ENCODE measurements around the gene MICAL3.

The MICAL3 gene

DNA sequence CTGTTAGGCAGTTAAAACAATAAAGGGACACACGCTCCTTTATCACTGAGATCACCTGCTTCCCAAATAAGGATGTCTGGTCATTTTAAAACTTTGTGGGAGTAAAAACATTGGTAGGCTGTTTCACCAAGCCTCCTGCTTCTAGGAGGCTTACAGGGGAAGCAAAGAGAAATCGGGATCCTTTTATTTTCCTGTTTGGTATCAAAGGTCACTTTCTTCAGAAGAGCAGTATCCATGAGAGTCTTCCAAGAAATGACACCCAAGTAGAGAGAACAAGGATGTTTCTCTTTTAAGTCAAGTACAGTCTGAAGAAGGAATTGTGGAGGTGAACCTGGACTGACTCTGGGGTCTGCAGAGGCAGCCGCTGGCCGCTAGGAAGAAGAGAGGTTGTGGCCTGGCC, 213.2 kb downstream of the MICAL3 start:
- no peak for DNase-seq (ENCODE audit: low spot score)

DNA sequence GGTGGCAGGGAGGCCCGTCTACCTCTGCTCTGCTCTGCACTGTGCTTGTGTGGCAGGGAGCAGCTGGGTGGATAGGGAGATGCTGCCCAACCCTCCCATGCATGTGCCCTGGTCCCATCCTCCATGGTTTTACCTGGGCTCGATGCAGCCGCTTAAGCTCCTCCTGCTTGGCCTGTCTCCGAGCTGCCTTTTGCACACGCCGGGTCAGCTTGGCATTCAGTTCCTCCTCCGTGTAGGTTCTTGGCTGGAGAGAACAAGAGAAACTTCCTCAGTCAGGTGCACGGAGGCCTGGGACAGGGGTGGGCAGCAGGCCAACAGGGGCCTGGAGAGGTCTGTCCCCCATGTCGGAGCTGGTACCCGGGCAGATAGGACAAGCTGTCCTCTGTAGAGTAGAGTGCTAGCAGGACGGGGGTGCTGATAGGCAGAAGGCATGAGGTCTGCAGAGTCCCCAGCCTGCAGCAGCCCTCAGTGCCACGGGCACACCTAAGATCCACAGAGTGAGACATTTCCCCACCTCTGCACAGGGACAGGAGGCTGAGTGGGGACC, 213.7 kb downstream of the MICAL3 start:
- DNase-seq (ENCODE audit: low spot score) = no peak

GRCh38 chr22:17808693-17809403, 215.5 kb downstream of the MICAL3 start:
- DNase-seq (ENCODE audit: low spot score) = no peak

DNA sequence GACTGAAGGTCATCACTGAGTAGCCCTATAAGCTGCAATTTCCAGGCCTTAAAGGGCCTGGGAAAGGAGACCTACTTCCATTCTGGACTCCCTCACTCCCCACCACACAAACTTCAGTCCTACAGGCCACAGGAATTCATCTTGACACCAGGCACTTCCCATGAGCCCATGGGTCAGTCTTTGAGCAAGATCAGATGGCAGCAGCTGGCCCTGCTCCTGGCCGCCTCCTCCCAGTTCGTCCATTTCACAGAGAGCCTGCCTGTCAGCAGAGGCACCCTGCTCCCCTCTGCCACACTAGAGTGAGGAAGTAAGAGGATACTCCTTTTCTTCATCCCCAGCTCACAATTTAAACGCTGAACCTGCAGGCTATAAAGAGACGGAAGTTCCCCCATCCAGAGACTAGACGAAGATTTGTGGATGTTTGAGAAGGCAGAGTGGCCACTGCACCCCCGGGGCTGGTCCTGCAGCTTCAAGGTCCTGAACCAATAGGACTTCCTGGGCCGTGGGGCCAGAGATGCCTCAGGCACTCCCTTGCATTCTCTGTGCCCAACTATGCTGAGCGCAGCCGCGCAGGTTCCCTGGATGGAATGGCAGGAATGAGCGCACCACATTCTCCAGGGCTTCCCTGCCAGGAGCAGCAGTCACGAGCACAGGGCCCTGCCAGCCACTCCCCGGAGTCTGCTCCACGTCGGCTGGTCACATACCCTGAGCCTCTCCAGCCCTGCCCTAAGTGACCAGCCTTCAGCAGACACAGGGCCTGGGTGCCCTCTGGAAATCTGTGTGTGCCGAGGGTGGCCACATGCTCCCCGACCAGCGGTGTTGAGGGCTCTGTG, 216.6 kb downstream of the MICAL3 start:
- no peak for DNase-seq (ENCODE audit: low spot score)

DNA sequence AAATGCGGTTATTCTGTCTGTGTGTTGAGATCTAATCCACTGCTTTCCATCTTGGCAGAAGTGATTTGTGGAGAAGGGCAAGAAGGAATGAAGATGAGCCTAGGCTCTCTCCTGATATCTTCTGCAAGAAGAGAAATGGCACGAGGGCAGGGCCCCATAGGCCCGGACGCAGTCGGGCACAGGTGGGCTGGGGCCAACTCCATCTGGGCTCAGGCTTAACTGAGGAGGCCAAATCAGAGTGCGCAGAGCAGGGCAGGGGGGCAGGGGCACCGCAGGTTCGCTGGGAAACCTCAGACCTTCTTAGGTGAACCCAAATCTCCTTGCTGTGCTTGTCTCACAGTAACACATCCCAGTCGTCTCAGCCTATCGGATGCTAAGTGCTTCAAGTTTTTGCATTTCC, 217.3 kb downstream of the MICAL3 start:
- DNase-seq (ENCODE audit: low spot score) = no peak

- DNase-seq (ENCODE audit: low spot score) = no peak
Observed at GRCh38 chr22:17806437-17806836, 217.9 kb downstream of the MICAL3 start.

- DNase-seq (ENCODE audit: low spot score) = no peak
Observed at GRCh38 chr22:17804331-17805080, 219.9 kb downstream of the MICAL3 start.

DNA sequence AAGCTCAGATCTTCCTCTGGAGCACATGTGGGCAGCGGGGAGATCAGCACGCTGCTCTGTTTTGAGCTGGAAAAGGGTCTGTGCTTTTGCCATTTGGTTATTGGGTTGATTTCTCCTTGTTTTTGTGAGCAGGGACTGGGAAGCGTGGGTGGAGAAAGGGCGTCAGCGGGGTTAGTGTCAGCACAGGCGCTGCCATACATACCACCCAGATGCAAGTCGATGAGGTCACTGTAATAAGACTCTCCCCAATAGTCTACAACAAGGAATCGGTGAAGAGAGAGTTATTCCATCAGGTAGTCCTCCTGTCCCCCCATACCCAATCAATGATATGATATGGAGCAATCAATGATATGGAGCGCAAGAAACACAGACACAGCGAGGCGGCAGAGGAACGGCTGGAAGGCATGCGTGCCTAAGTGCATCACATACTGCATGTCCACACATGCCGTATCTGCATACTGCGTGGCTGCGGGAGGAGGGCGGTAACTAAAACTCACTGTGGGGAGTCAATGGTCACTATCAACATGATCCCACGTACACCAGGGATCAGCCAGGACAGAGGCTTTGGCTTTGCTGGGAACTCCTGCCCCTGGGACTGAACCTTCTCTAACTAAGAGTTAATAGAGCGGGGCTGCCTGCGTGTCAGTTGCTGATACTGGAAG, 220.6 kb downstream of the MICAL3 start:
- no peak for DNase-seq (ENCODE audit: low spot score)

DNA sequence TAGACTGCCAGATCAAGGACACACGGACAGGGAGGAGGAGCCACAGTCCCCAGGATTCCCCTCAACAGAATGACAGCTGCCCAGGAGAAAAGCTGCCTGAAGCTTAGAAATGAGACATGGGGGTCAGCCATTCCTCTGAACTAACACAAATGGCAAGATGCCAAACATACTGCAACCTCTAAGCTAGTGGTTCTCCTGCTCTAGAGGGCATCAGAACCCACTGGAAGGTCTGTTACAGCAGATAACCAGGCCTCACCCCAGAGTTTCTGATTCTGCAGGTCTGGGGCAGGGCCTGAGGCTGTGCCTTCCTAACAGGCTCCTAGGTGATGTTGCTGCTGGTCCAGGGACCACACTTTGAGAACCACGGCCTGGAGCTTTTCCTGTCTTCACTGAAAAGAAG, 221.5 kb downstream of the MICAL3 start:
- no peak for DNase-seq (ENCODE audit: low spot score)

DNA sequence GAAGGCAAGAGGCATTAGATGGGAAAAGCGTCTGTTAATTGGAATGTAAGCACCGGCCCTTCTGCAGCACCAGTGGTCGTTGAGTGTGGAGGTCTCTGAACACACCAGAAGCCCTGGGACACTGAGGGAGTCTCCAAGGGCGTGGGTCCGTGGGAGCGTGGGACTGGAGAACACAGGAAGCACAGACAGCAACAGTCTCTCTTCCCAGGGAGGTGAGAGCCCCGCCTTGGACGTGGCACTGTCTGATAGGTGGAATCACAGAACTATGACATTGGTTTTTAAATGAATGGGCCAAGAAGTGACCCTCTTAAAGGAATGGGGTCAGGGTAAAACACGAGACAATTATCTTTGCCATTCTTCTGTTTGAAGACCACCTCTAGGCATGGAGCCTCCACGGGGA, 221.9 kb downstream of the MICAL3 start:
- DNase-seq (ENCODE audit: low spot score) = no peak

DNA sequence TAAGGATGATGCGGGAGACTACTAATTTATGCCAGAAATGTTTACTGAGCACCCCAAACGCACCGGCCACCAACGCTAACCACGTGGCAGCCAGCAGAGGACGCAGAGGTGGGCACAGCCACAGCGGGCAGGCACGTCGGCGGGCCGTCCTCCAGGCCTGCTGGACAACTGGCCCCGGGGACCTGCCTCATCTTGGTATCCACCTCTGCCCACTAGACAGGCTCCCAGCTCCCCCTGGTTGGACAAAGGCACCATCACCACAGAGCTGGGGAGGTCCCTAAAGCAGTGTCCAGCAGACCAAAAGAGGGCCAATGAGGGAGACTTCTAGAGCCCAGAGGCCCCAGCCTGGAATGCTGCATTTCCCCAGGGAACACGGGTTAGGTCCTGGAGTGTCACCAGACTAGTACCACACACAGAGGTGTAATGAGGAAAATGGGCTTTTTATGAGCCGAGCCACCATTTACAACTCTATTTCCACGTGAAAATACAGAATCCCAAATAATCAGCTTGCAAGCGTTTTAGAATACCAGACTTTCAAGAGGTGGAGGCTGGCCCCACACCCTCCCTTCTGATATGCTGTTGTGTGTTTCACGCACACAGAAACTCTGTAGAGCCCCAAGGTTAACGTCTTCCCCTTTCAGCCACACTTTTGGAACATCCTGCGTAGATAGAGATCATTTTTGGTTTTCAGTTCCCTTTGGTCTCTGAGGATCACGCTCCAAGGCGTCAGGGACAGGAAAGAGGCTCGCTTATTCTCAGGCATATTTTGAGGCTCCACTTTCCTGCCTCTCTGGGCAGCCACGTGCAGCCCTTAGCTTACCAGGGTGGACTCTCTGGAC, 226.4 kb downstream of the MICAL3 start:
- no peak for DNase-seq (ENCODE audit: low spot score)

DNA sequence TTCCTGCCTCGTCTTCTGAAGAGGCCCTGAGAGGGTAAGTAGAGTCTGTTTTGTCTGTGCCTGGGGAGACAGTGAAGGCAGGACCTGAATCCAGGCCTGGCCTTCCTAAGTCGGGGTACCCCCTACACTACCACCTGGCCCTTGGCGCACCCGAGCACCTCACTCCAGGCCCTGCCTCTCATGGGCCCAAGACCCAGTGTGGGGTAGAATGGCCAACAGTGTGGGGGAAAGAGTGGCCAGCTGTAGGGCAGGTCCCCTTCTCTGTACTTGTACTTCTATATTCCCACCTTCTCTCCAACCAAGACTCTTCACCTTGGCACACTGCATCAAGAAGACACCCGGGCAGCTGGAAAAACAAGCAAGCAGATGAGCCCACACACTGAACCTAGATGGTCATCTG, 227.7 kb downstream of the MICAL3 start:
- no peak for DNase-seq (ENCODE audit: low spot score)

DNA sequence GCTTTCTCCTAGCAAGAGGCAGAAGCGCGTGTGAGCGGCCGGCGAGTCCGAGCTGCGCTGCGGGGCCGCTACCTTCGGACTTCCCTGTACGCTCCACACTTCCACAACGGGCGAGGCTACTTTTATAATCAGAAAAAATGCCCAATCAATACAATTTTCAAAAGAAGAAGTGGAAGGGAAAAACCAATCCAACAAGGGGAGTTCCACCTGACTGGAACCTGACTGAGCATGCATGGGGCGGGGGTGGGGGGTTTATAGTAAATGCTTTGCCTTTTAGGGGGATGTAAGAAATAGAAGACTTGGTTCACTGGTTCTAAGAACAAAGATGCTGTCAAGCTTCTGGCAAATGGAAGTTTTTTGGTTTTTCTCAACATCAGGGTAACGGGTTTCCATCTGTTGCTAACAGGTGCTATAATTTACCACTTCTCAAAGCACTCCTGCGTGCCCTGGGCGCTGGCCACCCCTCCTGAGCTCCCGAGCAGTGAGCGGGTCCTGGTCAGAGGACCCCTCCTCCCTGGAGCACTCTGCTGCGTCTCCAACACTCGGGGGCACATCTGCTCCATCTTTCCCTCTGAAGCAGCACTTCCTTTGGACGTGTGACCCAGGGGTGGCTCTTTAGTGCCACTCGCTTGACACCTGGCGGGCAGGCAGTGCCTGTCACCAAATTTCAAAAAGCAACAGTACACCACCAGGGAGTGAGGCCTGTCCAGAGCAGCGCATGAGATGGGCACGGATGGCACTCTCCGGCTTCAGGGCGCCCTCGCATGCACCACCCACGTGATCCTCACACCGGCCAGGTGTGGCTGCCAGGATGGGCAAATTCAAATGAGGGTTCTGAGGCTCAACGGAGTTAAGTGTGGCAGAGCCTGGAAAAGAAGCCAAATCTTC, 228.5 kb downstream of the MICAL3 start:
- DNase-seq (ENCODE audit: low spot score) = no peak

- no peak for DNase-seq (ENCODE audit: low spot score)
Observed at GRCh38 chr22:17794726-17795542, 229.4 kb downstream of the MICAL3 start.

GRCh38 chr22:17792854-17793434, 231.4 kb downstream of the MICAL3 start:
- no peak for DNase-seq (ENCODE audit: low spot score)

DNA sequence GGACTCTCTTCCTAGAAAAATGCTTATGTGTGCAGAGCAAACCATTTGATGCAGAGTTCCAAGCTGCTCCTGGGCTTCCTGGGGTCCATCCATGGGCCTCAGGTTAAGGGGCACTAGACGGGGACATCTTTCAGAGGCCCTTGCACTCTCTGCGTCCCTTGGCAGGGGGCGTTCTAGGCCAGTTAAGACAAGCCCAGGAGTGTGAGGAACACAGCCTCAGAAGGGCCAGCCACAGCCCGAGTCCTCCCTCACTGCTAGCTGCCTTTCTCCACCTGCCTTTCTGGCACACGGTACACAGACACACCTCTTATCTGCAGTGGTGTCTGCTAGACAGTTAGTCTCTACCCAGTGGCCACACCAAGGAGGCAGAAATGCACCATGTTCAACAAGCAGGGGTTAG, 232.1 kb downstream of the MICAL3 start:
- no peak for DNase-seq (ENCODE audit: low spot score)

GRCh38 chr22:17791196-17791595, 233.2 kb downstream of the MICAL3 start:
- no peak for DNase-seq (ENCODE audit: low spot score)

DNA sequence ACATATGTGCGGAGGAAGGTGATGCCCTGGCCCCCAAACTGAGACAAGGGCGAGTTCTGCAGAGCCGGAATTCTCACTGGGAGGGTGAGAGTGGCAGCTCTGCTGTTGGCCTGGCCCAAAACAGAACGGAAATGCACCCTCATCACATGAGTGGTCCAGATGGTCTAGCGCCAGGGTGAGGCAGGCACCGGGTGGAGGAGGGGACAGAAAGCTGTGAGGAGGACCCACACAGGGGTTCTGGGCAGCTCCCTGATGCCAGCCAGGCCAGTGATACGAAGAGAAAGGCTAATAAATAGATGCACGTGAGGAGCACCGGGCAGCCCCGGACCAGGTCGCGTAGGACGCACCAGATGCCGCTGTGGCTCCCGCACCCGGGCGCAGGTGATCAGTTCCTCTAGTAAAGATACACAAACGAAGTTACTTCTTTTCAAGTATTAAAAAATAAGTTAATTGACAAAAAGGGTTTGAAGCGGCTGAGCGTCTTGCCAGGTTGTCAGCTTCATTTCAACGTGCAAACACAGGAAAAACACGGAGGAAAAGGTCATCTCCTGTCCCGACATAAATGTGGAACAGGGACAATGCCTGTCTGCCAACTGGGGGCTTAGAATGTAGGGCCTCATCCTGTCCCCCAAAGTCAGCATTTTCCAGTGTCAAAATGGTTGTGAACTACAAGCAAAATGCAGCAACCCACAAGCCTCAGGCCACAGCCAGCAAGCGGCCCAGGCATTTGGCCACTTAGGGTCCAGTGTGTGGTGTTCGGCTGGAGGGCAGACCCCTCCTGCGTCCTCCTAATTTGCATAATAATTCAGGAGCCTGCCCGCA, 234.8 kb downstream of the MICAL3 start:
- no peak for DNase-seq (ENCODE audit: low spot score)

All from ecto neural progenitor cell (in vitro differentiated cells).